ENCODE measurements around the gene KCNAB1.

KCNAB1 gene

GRCh38 chr3:156586905-156587759 lies 466.8 kb downstream of the KCNAB1 start:
- DNase-seq, result no peak

- no peak for DNase-seq
Observed at GRCh38 chr3:156587760-156588069, 467.3 kb downstream of the KCNAB1 start.
